HCT116 (cell line): Measurements from ENCODE around the gene CEMIP2. TPM values are rescaled to one million over a fixed set of nuclear protein-coding genes. Genes with fewer than 3 reads are reported as not detected.

Experiments used
- ATAC-seq: fragments of 200-7000 bp; cut with Tn5 transposase; 2 replicates; pipeline ENCODE4 v1.9.1; 2020; ENCODE audit warnings: mild to moderate bottlenecking, moderate library complexity
- BruUV-seq: library from RNA; stranded (reverse); fragments of 400-500 nt; replicated peaks from 2 replicates; lab custom pipeline; 2021; lab: Mats Ljungman, UMichigan
- CTCF ChIA-PET: fragments of 300-600 bp; sonication (Branson Sonifier 250); formaldehyde crosslinking; loops from one replicate; lab custom pipeline; 2021; ENCODE audit warnings: antibody characterized with exemption; lab: Charles Lee
- POLR2A ChIA-PET: fragments of 300-600, 350-600 bp; sonication (Branson Sonifier 250); formaldehyde crosslinking; loops from one replicate; lab custom pipeline; 2021; ENCODE audit warnings: antibody characterized with exemption; lab: Charles Lee
- RAD21 ChIA-PET, 2 experiments: fragments of 300-600 bp; sonication (Branson Sonifier 250); formaldehyde crosslinking; loops; one replicate each; lab custom pipeline; 2023; ENCODE audit warnings: low total read pairs in 2 of 2; ENCODE audit not compliant: uncharacterized antibody in 2 of 2, unreplicated experiment in 2 of 2, low non-redundant PET in 1 of 2; lab: Charles Lee
- DNase-seq: peaks from one replicate; pipeline ENCODE4 v3.0.0-alpha.2; 2010; ENCODE audit warnings: low read depth, low spot score
- H2AFZ ChIP-seq: fragments of 200-600 bp; shearing (Covaris generic), sonication (generic); 2 replicates; pipeline ENCODE4 v1.6.1; 2017; ENCODE audit warnings: low read depth, mixed run types, mixed read lengths, antibody characterized with exemption, low read length; ENCODE audit not compliant: poor library complexity, severe bottlenecking
- H3K27ac ChIP-seq: 2 replicates; pipeline ENCODE4 v1.5.1; 2012; ENCODE audit warnings: low read depth, low read length
- H3K27me3 ChIP-seq: fragments of 200-600 bp; sonication (generic); 2 replicates; pipeline ENCODE4 v1.6.1; 2016; ENCODE audit warnings: mixed run types, low read length, mixed read lengths; ENCODE audit not compliant: insufficient read depth
- H3K36me3 ChIP-seq, 2 experiments: fragments of 200-500 bp in 1 of 2; fragments of 200-600 bp in 1 of 2; sonication (Bioruptor generic) in 1 of 2; sonication (generic) in 1 of 2; 2 replicates each; pipeline versions ENCODE4 v1.5.1 to v1.6.1; 2014 to 2016; ENCODE audit warnings: low read length in 2 of 2, inconsistent platforms in 1 of 2, mixed read lengths in 1 of 2, mixed run types in 1 of 2; ENCODE audit not compliant: insufficient read depth in 2 of 2, control insufficient read depth in 1 of 2
- H3K4me1 ChIP-seq, 2 experiments: fragments of 200-600 bp in 1 of 2; sonication (generic) in 1 of 2; 2 replicates each; pipeline versions ENCODE4 v1.5.1 to v1.6.1; 2012 to 2017; ENCODE audit warnings: low read length in 2 of 2, inconsistent platforms in 1 of 2, mild to moderate bottlenecking in 1 of 2, mixed read lengths in 1 of 2, mixed run types in 1 of 2, moderate library complexity in 1 of 2; ENCODE audit not compliant: insufficient read depth in 2 of 2, control insufficient read depth in 1 of 2
- H3K4me2 ChIP-seq: fragments of 200-600 bp; sonication (generic); 2 replicates; pipeline ENCODE4 v1.6.1; 2017; ENCODE audit warnings: mixed run types, low read length, mixed read lengths
- H3K4me3 ChIP-seq, 2 experiments: fragments of 200-600 bp in 1 of 2; sonication (generic) in 1 of 2; replicated peaks in 1 of 2; 2 replicates each; pipeline ENCODE4 v1.5.1; 2011 to 2016; ENCODE audit warnings: low read length in 2 of 2, control low read depth in 1 of 2, low read depth in 1 of 2, mild to moderate bottlenecking in 1 of 2, mixed read lengths in 1 of 2, mixed run types in 1 of 2
- H3K79me2 ChIP-seq: fragments of 200-600 bp; sonication (generic); 2 replicates; pipeline ENCODE4 v1.6.1; 2017; ENCODE audit warnings: mild to moderate bottlenecking, mixed run types, low read length, moderate library complexity, mixed read lengths; ENCODE audit not compliant: insufficient read depth
- H3K9ac ChIP-seq: fragments of 200-600 bp; sonication (generic); 2 replicates; pipeline ENCODE4 v1.6.1; 2016; ENCODE audit warnings: low read length, mixed read lengths
- H3K9me2 ChIP-seq: fragments of 200-600 bp; sonication (generic), shearing (Covaris generic); 2 replicates; pipeline ENCODE4 v1.6.1; 2017; ENCODE audit warnings: mixed run types, mild to moderate bottlenecking, moderate library complexity; ENCODE audit not compliant: insufficient read depth
- H3K9me3 ChIP-seq, 2 experiments: fragments of 200-500 bp in 1 of 2; fragments of 200-600 bp in 1 of 2; sonication (Bioruptor generic) in 1 of 2; sonication (generic) in 1 of 2; 2 replicates each; pipeline ENCODE4 v1.6.1; 2014 to 2017; ENCODE audit warnings: low read length in 2 of 2, mixed read lengths in 2 of 2, inconsistent platforms in 1 of 2, low read depth in 1 of 2, mild to moderate bottlenecking in 1 of 2, mixed run types in 1 of 2, moderate library complexity in 1 of 2; ENCODE audit not compliant: control insufficient read depth in 1 of 2, insufficient read depth in 1 of 2
- H4K20me1 ChIP-seq: fragments of 200-600 bp; sonication (generic), shearing (Covaris generic); 2 replicates; pipeline ENCODE4 v1.6.1; 2017; ENCODE audit warnings: mixed run types, mild to moderate bottlenecking, moderate library complexity; ENCODE audit not compliant: insufficient read depth
- EZH2phosphoT487 ChIP-seq: fragments of 200-600 bp; IDR thresholded peaks from 2 replicates; pipeline ENCODE4 v1.6.1; 2018; ENCODE audit warnings: antibody characterized with exemption, borderline replicate concordance
- FOSL1 ChIP-seq: IDR thresholded peaks from 2 replicates; pipeline ENCODE4 v1.6.1; 2012; ENCODE audit warnings: low read depth
- MAX ChIP-seq: IDR thresholded peaks from 2 replicates; pipeline ENCODE4 v1.6.1; 2012
- POLR2AphosphoS5 ChIP-seq: IDR thresholded peaks from 2 replicates; pipeline ENCODE4 v1.6.1; 2011; ENCODE audit warnings: mild to moderate bottlenecking, low read depth, low read length, moderate library complexity
- RAD21 ChIP-seq: IDR thresholded peaks from 2 replicates; pipeline ENCODE4 v1.6.1; 2012; ENCODE audit warnings: low read depth, mild to moderate bottlenecking
- SP1 ChIP-seq: IDR thresholded peaks from 2 replicates; pipeline ENCODE4 v1.6.1; 2012; ENCODE audit warnings: low read depth
- TCF7L2 ChIP-seq: IDR thresholded peaks from 2 replicates; pipeline ENCODE4 v1.7.0; 2011; ENCODE audit warnings: borderline replicate concordance, inconsistent platforms; ENCODE audit not compliant: insufficient read depth, insufficient read length; ENCODE audit errors: extremely low read depth
- YY1 ChIP-seq: IDR thresholded peaks from 2 replicates; pipeline ENCODE4 v1.6.1; 2011; ENCODE audit warnings: low read length, low read depth, moderate library complexity, mild to moderate bottlenecking; ENCODE audit not compliant: insufficient replicate concordance; ENCODE audit errors: extremely low read depth
- ZBTB33 ChIP-seq: IDR thresholded peaks from 2 replicates; pipeline ENCODE4 v1.6.1; 2011; ENCODE audit warnings: mild to moderate bottlenecking, low read length, moderate library complexity; ENCODE audit not compliant: insufficient replicate concordance; ENCODE audit errors: extremely low read depth
- ZFX ChIP-seq: fragments of 450-650 bp; IDR thresholded peaks from 2 replicates; pipeline ENCODE4 v1.6.1; 2017
- intact Hi-C: fragments of 100-400 bp; cut with micrococcal nuclease; formaldehyde crosslinking; loops from 2 replicates; pipeline ENCODE4 v1.10.0; 2022
- total RNA-seq: library from RNA; stranded (reverse); gene quantifications from one replicate; pipeline ENCODE4 v1.2.1, GENCODE V29; 2021; ENCODE audit not compliant: unreplicated experiment

The CEMIP2 gene
- total RNA-seq, 1 experiment from 2014 or later: 14.3 TPM

- RAD21 ChIA-PET: no interaction called here
Observed at GRCh38 chr9:71746023-71746757, 22.1 kb downstream of the CEMIP2 start.

More at GRCh38 chr9:71746023-71746757, 22.1 kb downstream of the CEMIP2 start:
- H3K79me2 ChIP-seq: no peaks in the 10 kb centered on the region
- H3K27ac ChIP-seq: no peak overlapping the region
- no peak overlapping the region for H3K9ac ChIP-seq
- H3K27me3 ChIP-seq: no peaks in the 10 kb centered on the region
- TF ChIP-seq ZBTB33 (no peak), SP1 (no peak), EZH2phosphoT487 (no peak), YY1 (no peak), ZFX (no peak), MAX (no peak), RAD21 (no peak), FOSL1 (no peak), TCF7L2 (no peak), POLR2AphosphoS5 (no peak)
- ChIA-PET CTCF (no interaction called here), POLR2A (no interaction called here)
- DNase-seq (no peak), ATAC-seq (no peak)
- BruUV-seq: no TSS peak
- H3K36me3 ChIP-seq: no peaks in the 10 kb centered on the region
- H3K9me3 ChIP-seq: no peaks in the 10 kb centered on the region
- no peak overlapping the region for H2AFZ ChIP-seq
- no peaks in the 10 kb centered on the region for H3K9me2 ChIP-seq
- intact Hi-C loops: no loop called here
- peaks cover 7 to 8% of the 10 kb centered on the region in 2 experiments; a peak in 2 of 4 replicates for H3K4me1 ChIP-seq
- H4K20me1 ChIP-seq: no peaks in the 10 kb centered on the region
- H3K4me3 ChIP-seq: no peak overlapping the region
- H3K4me2 ChIP-seq: no peak overlapping the region
